Muscle of leg (tissue), 11 donors: Measurements from ENCODE around the gene SLC35E1. TPM values are rescaled to one million over a fixed set of nuclear protein-coding genes. Genes with fewer than 3 reads are reported as not detected.
A peak's percentile ranks its signal among the peaks of the same experiment; 100 is the strongest.
"Not testable (repeated sequence)": the region's sequence is repeated elsewhere in the genome, so short reads cannot be mapped to it uniquely, and the experiment has no call there.

Experiments
- DNase-seq: peaks from one replicate; pipeline ENCODE4 v3.0.0; 2013
- H3K27ac ChIP-seq: one replicate; pipeline ENCODE4 v1.5.1; 2013; ENCODE audit warnings: mild to moderate bottlenecking, low read length, control low read depth
- H3K27me3 ChIP-seq: one replicate; pipeline ENCODE4 v1.6.1; 2013; ENCODE audit warnings: low read length; ENCODE audit not compliant: control insufficient read depth, insufficient read depth
- H3K36me3 ChIP-seq: one replicate; pipeline ENCODE4 v1.6.1; 2013; ENCODE audit warnings: low read length; ENCODE audit not compliant: control insufficient read depth, insufficient read depth
- H3K4me1 ChIP-seq: one replicate; pipeline ENCODE4 v1.6.1; 2013; ENCODE audit warnings: low read length; ENCODE audit not compliant: control insufficient read depth, insufficient read depth
- H3K4me3 ChIP-seq: one replicate; pipeline ENCODE4 v1.5.1; 2013; ENCODE audit warnings: low read length, control low read depth
- H3K9me3 ChIP-seq: replicated peaks from 2 replicates; pipeline ENCODE4 v1.6.1; 2013; ENCODE audit warnings: low read depth, low read length; ENCODE audit not compliant: control insufficient read depth
- WGBS: methylation state at CpG from one replicate; pipeline ENCODE4 v1.1.5; 2013; ENCODE audit warnings: missing lambda C conversion rate; ENCODE audit not compliant: insufficient coverage; 5-methylcytosine and 5-hydroxymethylcytosine counted together
- polyA plus RNA-seq, 8 donors: library from polyadenylated mRNA; unstranded; fragments of 120-200 nt; gene quantifications; one replicate each; pipeline versions ENCODE4 v1.2.1 to v1.2.3, GENCODE V29; 2013; ENCODE audit warnings: inconsistent platforms in 1 of 8, low replicate concordance in 1 of 8; ENCODE audit not compliant: insufficient read length in 8 of 8, insufficient read depth in 1 of 8
- total RNA-seq: library from RNA; stranded (reverse); fragments of 120-200 nt; gene quantifications from one replicate; pipeline ENCODE4 v1.2.4, GENCODE V29; 2013

SLC35E1 gene
- total and polyA plus RNA-seq, 9 donors, result 16.1 to 34.7 (median 28.3) TPM

DNA sequence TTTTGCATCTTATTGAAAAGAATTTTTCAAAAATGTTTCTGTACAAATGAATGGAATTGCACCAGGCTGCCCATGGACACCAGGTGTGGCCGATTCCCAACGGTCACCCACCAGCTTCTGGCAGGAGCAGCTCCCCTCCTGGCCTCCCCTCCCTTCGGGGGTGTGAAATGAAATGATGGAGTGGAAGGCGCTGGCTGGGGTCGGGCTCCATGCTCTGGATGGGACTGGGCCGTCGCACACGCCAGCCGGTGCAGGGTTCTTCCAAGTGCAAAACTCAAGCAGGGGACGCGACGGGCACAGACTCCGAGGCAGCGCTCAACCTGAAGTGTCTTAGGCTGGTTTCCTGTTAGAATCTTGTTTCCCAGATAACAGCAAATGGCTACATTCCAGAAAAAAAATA lies 54.2 kb downstream of the SLC35E1 start:
- WGBS, result 76% methylated on average over 3 of the region's 14 CpGs
- H3K4me3 ChIP-seq, result no peak overlapping the region
- peaks cover 74% of the 10 kb centered on the region for H3K36me3 ChIP-seq

DNA sequence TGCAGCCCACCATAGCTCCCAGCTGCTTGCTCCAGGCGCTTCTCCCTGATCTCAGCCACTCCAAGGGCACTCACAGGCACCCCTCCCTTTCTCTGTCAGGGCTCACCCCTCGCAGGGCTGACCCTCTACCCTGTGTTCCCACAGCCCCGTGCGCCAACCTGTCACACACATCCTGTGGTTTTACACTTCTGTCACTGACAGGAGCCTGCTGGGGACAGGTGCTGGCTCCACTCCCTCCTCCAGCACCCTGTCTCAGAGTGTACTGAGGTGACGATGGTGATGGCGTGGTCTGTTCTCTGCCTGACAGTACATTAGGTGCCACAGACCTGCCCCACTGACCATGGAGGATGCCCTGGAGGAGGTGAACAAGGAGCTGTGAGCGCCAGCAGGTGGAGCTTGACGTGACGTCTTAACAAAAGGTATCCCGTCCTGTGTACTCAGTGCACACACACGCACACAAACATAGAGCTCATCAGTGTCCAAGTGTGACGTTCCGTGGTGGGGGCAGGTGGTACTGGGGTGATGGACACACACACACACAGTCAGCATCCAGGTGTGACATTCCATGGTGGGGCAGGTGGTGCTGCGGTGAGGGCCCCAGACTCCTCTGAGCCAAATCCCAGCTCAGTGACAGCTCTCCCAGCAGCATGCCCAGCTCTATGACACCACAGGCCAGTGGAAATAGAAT lies 55.1 kb downstream of the SLC35E1 start:
- Histone ChIP-seq H3K27me3 (no peaks in the 10 kb centered on the region), H3K36me3 (peaks cover 76% of the 10 kb centered on the region), H3K9me3 (no peaks in the 10 kb centered on the region), H3K4me3 (no peak overlapping the region), H3K27ac (no peak overlapping the region), H3K4me1 (no peaks in the 10 kb centered on the region)
- no peak for DNase-seq
- 74% methylated on average over 9 of the region's 14 CpGs for WGBS

More for the DNA sequence above, 54.2 kb downstream of the SLC35E1 start:
- no peaks in the 10 kb centered on the region for H3K4me1 ChIP-seq
- H3K27me3 ChIP-seq, result no peaks in the 10 kb centered on the region
- H3K27ac ChIP-seq, result no peak overlapping the region
- H3K9me3 ChIP-seq, result no peaks in the 10 kb centered on the region
- no peak for DNase-seq

DNA sequence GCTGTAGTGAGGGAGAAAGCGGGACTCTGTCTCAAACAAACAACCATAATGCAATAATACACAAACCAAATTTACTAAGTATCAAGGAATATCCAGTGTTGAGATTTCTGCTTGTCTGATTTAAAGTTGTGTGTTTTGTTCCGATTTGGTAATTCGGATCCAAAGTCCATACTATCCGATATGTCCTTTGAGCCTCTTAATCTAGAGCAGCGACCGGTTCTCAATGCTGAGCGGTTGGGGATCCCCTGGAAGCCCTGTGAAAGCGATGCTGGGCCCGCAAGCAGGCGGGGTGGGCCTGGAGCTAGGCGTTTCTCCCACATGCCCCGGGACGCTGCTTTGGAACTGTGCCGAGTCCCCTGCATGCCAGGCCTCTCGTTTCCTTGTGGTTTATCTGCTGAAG lies 55.8 kb downstream of the SLC35E1 start:
- Histone ChIP-seq H3K27me3 (no peaks in the 10 kb centered on the region), H3K4me1 (no peaks in the 10 kb centered on the region), H3K36me3 (peaks cover 72% of the 10 kb centered on the region), H3K4me3 (no peak overlapping the region), H3K9me3 (no peaks in the 10 kb centered on the region), H3K27ac (no peak overlapping the region)
- DNase-seq, result no peak
- WGBS, result 78% methylated on average over 14 of the region's 15 CpGs

DNA sequence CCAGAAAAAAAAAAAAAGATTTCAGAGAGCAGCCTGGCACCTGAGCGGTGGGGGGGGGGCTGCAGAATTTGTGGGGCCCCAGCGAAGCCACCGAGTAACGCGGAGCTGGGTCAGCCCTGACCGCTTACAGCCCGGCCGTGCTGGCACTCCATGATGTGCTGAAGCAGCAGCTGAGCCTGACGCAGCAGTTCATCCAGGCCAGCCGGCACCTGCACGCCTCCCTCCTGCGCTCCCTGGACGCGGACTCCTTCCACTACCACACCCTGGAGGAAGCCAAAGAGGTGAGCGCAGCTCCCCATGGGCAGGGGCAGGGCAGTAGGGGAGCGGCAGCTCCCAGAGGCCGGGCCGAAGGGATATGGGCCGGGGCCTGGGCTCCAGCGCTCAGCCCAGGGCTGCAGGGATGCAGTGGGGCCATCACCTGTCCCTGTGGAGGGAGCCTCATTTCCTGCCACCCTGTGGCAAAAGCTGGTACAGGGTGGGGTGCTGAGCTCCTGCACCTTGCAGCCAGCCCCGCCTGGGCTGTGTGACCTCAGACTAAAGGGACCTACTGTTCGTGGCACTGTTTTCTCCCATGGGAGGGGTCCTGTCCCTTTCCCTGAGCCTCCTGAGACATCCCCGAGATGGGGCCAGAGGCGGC lies 57.7 kb downstream of the SLC35E1 start:
- H3K9me3 ChIP-seq, result no peaks in the 10 kb centered on the region
- 91% methylated on average over 17 of the region's 24 CpGs for WGBS
- peaks cover 1% of the 10 kb centered on the region for H3K4me1 ChIP-seq
- H3K27me3 ChIP-seq, result no peaks in the 10 kb centered on the region
- no peak overlapping the region for H3K4me3 ChIP-seq
- no peak overlapping the region for H3K27ac ChIP-seq
- DNase-seq, result no peak
- peaks cover 60% of the 10 kb centered on the region for H3K36me3 ChIP-seq

DNA sequence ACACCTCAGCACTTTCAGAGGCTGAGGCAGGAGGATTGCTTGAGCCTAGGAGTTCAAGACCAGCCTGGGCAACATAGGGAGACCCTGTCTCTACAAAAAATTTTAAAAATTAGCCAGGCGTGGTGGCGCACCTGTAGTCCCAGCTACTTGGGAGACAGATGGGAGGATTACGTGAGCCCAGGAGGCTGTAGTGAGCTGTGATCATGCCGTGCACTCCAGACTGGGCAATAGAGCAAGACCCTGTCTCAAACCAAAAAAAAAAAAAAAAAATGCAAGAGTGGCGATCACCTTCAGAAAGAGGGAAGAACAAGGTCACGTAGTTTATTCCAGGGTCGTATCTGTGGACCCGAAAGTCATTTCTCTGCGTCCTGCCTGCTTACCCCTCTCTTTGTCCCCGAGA lies 59.6 kb downstream of the SLC35E1 start:
- H3K36me3 ChIP-seq, result peaks cover 45% of the 10 kb centered on the region

DNA sequence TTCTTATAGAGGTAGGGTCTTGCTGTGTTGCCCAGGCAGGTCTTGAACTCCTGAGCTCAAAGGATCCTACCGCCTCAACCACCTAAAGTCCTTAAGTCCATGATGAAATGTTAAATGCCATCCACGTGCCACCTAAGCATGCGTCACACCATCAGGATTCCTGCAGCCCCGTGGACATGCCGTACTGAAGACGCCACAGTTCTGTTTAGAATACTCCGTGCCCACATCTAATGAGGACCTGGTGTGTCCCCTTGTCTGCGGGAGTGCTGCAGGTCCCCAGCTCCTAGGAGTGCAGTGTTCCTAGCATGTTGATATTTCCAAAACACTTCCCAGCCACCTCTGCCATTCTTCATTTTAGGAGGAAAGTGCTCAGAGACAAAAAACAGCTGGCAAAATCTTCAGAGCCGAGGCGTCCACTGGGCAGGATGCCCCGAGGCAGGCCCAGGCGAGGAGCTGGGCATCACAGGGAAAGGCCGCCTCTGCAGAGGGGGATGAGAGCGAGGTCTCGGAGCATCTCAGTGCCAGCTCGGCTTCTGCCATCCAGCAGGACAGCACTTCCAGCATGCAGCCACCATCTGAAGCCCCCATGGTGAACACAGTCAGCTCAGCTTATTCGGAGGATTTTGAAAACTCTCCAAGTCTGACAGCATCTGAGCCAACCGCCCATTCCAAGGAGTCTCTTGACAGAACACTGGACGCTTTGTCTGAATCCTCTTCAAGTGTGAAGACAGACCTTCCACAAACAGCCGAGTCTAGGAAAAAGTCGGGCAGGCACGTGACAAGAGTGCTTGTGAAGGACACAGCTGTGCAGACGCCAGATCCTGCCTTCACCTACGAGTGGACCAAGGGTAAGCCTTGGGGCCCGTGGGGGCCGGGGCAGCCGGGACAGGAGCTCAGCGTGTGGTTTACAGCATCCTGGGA lies 62.8 kb downstream of the SLC35E1 start:
- 53% methylated on average over 27 of the region's 28 CpGs for WGBS
- no peaks in the 10 kb centered on the region for H3K27me3 ChIP-seq
- H3K9me3 ChIP-seq, result no peaks in the 10 kb centered on the region
- no peak overlapping the region for H3K4me3 ChIP-seq
- peaks cover 4% of the 10 kb centered on the region for H3K4me1 ChIP-seq
- H3K27ac ChIP-seq, result no peak overlapping the region
- DNase-seq, result peak; percentile 85
- H3K36me3 ChIP-seq, result peaks cover 29% of the 10 kb centered on the region

More for the DNA sequence above, 59.6 kb downstream of the SLC35E1 start:
- H3K4me1 ChIP-seq, H3K4me3 ChIP-seq, DNase-seq, H3K27ac ChIP-seq, H3K9me3 ChIP-seq, H3K27me3 ChIP-seq: not testable (repeated sequence)
- 87% methylated on average over 6 of the region's 10 CpGs for WGBS

DNA sequence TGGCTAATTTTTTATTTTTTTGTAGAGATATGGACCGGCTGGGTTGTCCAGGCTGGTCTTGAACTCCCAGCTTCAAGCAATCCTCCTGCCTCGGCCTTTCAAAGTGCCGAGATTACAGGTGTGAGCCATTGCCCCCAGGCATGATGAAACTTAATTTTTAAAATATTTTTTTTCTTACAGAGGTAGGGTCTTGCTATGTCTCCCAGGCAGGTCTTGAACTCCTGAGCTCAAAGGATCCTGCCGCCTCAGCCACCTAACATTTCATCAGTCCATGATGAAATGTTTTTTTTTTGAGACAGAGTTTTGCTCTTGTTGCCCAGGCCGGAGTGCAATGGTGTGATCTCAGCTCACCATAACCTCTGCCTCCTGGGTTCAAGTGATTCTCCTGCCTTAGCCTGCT lies 63.7 kb downstream of the SLC35E1 start:
- no CpG with 5 or more reads among the region's 5 CpGs for WGBS
- Histone ChIP-seq H3K36me3 (peaks cover 34% of the 10 kb centered on the region), H3K27ac (no peak overlapping the region), H3K4me1 (peaks cover 4% of the 10 kb centered on the region), H3K27me3 (no peaks in the 10 kb centered on the region), H3K9me3 (no peaks in the 10 kb centered on the region), H3K4me3 (no peak overlapping the region)
- no peak for DNase-seq

DNA sequence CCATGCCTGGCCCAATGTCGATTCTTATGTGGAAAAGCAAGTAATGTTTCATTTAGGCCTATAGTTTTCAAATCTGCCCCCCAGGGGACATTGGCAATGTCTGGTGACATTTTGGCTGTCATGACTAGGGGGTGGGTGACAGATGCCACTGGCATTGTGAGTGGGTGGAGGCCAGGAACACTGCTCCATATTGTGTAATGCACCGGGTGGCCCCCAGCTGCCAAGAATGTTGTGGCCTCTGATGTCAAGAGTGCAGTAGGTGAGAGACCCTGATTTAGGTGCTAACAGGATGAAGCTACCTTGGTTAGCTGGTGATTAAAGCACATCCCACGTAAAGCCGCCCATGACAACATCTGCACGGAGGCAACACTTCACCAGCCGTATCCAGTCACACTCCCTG lies 65.3 kb downstream of the SLC35E1 start:
- peaks cover 31% of the 10 kb centered on the region for H3K36me3 ChIP-seq

DNA sequence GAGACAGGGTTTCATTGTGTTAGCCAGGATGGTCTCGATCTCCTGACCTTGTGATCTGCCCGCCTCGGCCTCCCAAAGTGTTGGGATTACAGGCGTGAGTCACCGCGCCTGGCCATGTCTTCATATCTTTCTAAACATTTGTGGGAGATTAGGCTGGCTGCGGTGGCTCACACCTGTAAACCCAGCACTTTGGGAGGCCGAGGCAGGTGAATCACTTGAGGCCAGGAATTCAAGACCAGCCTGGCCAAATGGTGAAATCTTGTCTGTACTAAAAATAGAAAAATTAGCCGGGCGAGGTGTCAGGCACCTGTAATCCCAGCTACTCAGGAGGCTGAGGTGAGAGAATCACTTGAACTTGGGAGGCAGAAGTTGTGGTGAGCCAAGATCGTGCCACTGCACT lies 66.1 kb downstream of the SLC35E1 start:
- DNase-seq, result not testable (repeated sequence)

More for the DNA sequence above, 65.3 kb downstream of the SLC35E1 start:
- Histone ChIP-seq H3K4me1 (peaks cover 4% of the 10 kb centered on the region), H3K27ac (no peak overlapping the region), H3K27me3 (no peaks in the 10 kb centered on the region), H3K9me3 (no peaks in the 10 kb centered on the region), H3K4me3 (no peak overlapping the region)
- no peak for DNase-seq
- WGBS, result 88% methylated on average over 3 of the region's 6 CpGs

DNA sequence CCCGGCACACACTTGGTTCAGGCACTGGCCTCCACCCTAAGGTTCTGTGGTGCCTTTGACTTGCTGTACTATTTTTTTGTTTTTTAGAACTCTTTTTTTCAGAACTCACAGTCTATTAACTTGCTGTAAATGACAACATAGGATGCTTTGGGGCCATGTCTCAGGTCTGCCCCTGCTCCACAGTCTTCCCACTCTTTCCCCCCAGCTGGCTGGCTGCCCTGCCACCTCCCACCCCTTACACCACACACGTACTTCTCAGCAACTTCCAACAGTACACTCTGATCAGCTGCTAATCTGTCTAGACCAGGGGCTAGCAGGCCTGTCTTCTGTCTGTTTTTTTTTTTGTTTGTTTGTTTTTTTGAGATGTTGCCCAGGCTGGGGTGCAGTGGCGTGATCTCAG lies 67.9 kb downstream of the SLC35E1 start:
- Histone ChIP-seq H3K4me1 (peaks cover under 1% of the 10 kb centered on the region), H3K36me3 (peaks cover 29% of the 10 kb centered on the region), H3K27ac (no peak overlapping the region), H3K4me3 (no peak overlapping the region), H3K9me3 (no peaks in the 10 kb centered on the region), H3K27me3 (no peaks in the 10 kb centered on the region)
- 100% methylated on average over 1 of the region's 3 CpGs for WGBS
- DNase-seq, result no peak

More for the DNA sequence above, 66.1 kb downstream of the SLC35E1 start:
- not testable (repeated sequence) for H3K9me3 ChIP-seq, H3K27me3 ChIP-seq, H3K27ac ChIP-seq, H3K4me1 ChIP-seq, H3K4me3 ChIP-seq
- peaks cover 32% of the 10 kb centered on the region for H3K36me3 ChIP-seq
- WGBS, result 93% methylated on average over 7 of the region's 11 CpGs
